Skeletal muscle satellite cell (primary cell): Measurements from ENCODE around the gene ARL15.

Source experiments
- H3K27me3 ChIP-seq: 2 replicates; pipeline ENCODE4 v1.7.0; 2013; ENCODE audit warnings: low read length; ENCODE audit not compliant: control insufficient read depth, insufficient read depth
- H3K36me3 ChIP-seq: 2 replicates; pipeline ENCODE4 v1.7.0; 2013; ENCODE audit warnings: mild to moderate bottlenecking, control low read depth, low read length; ENCODE audit not compliant: insufficient read depth
- H3K4me1 ChIP-seq: 2 replicates; pipeline ENCODE4 v1.7.0; 2013; ENCODE audit warnings: low read length; ENCODE audit not compliant: control insufficient read depth, insufficient read depth
- H3K4me2 ChIP-seq: 2 replicates; pipeline ENCODE4 v1.7.0; 2013; ENCODE audit warnings: mild to moderate bottlenecking, low read length
- H3K4me3 ChIP-seq: 2 replicates; pipeline ENCODE4 v1.7.0; 2013; ENCODE audit warnings: low read length
- H3K9ac ChIP-seq: 2 replicates; pipeline ENCODE4 v1.7.0; 2013; ENCODE audit warnings: mild to moderate bottlenecking, low read depth, low read length, moderate library complexity
- H3K9me3 ChIP-seq: replicated peaks from 2 replicates; pipeline ENCODE4 v1.7.0; 2013; ENCODE audit warnings: mild to moderate bottlenecking, control low read depth, low read length

Gene ARL15

GRCh38 chr5:54095969-54096368 lies 214.4 kb downstream of the ARL15 start:
- H3K4me1 ChIP-seq = peaks cover 16% of the 10 kb centered on the region
- H3K9me3 ChIP-seq = no peaks in the 10 kb centered on the region
- H3K36me3 ChIP-seq = no peaks in the 10 kb centered on the region

DNA sequence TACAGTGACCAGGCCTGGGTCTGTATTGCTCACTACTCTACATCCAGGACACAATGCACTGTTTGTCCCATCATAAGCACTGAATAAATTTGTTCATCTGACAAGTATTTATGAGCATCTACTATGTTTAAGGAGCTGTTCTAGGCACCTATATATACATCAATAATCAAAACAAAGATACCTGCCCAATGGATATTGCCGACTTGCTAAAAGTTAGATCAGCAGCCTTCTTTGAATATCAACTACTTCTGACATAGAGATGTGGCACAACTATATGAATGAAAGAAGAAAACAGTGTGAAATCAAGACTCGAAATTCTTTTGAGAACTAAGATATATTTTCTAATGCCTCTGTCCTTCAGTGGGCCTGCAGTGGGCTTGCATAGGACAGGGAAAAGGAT lies 215.7 kb downstream of the ARL15 start:
- no peak overlapping the region for H3K4me3 ChIP-seq
- H3K27me3 ChIP-seq = no peaks in the 10 kb centered on the region
- peaks cover 23% of the 10 kb centered on the region for H3K4me1 ChIP-seq
- H3K4me2 ChIP-seq = no peak overlapping the region
- H3K9ac ChIP-seq = no peak overlapping the region
- no peaks in the 10 kb centered on the region for H3K36me3 ChIP-seq
- no peaks in the 10 kb centered on the region for H3K9me3 ChIP-seq

More at GRCh38 chr5:54095969-54096368, 214.4 kb downstream of the ARL15 start:
- H3K4me3 ChIP-seq = no peak overlapping the region
- no peak overlapping the region for H3K9ac ChIP-seq
- no peaks in the 10 kb centered on the region for H3K27me3 ChIP-seq
- no peak overlapping the region for H3K4me2 ChIP-seq

DNA sequence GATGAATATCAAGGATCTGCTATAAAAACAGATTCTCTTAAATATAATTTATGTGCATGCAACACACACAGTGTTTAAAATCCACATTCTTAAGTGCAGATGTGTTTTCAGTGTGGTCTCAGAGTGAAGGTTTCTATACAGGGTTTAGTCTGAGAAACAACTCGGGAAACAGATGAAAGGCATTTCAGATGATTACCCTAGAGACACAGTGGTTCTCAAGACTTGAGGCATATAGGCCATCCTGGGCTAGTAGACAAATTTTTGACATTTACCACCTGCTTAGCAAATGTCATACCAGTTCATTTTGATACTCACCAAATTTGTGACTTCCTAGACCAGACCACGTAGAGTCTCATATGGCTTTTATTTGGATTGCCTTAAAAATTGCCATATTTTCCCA lies 216.5 kb downstream of the ARL15 start:
- Histone ChIP-seq H3K36me3 (no peaks in the 10 kb centered on the region), H3K27me3 (no peaks in the 10 kb centered on the region), H3K9me3 (no peaks in the 10 kb centered on the region), H3K4me1 (peaks cover 23% of the 10 kb centered on the region), H3K4me3 (no peak overlapping the region), H3K9ac (no peak overlapping the region), H3K4me2 (no peak overlapping the region)

GRCh38 chr5:54093081-54093492 lies 217.3 kb downstream of the ARL15 start:
- Histone ChIP-seq H3K4me3 (no peak overlapping the region), H3K9ac (no peak overlapping the region), H3K9me3 (no peaks in the 10 kb centered on the region), H3K4me1 (peaks cover 27% of the 10 kb centered on the region), H3K4me2 (no peak overlapping the region), H3K36me3 (no peaks in the 10 kb centered on the region), H3K27me3 (no peaks in the 10 kb centered on the region)

GRCh38 chr5:54091307-54092130 lies 218.9 kb downstream of the ARL15 start:
- H3K9ac ChIP-seq = peak overlapping the region; percentile 4
- peak overlapping the region; percentile 22 for H3K4me3 ChIP-seq
- no peaks in the 10 kb centered on the region for H3K36me3 ChIP-seq
- no peaks in the 10 kb centered on the region for H3K27me3 ChIP-seq
- H3K4me1 ChIP-seq = peaks cover 42% of the 10 kb centered on the region
- H3K4me2 ChIP-seq = peak overlapping the region; percentile 51
- no peaks in the 10 kb centered on the region for H3K9me3 ChIP-seq

DNA sequence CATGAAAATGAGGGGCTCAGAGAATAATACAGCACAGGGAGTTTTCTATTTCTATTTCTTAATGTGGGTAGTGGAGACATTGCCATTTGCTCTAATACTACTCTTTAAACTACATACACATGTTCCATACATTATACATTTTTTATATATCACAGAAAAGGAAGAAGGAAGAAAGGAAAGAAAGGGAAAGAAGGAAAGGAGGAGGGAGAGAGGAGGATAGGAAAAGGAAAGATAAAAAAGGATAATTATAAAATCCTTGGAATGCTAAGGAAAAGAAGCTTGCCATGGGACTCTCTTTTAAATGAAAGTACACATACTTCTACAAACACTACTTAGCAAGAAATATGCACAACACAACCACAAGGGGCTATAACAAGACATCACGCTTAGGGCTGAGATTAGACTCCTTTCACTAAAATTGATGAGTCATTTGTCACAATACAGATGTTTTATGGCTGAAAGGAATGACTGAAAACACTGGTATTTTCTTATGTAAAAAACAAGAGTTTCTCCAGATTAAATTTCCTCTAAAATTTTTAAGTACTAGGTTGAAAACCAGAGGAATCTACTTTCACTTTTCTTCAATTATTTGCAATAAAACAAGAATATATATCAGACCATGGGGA lies 219.8 kb downstream of the ARL15 start:
- Histone ChIP-seq H3K27me3 (no peaks in the 10 kb centered on the region), H3K9ac (peak overlapping the region; percentile 14), H3K9me3 (no peaks in the 10 kb centered on the region), H3K4me1 (peaks cover 42% of the 10 kb centered on the region), H3K4me3 (peak overlapping the region; percentile 22), H3K36me3 (no peaks in the 10 kb centered on the region), H3K4me2 (peak overlapping the region; percentile 51)

DNA sequence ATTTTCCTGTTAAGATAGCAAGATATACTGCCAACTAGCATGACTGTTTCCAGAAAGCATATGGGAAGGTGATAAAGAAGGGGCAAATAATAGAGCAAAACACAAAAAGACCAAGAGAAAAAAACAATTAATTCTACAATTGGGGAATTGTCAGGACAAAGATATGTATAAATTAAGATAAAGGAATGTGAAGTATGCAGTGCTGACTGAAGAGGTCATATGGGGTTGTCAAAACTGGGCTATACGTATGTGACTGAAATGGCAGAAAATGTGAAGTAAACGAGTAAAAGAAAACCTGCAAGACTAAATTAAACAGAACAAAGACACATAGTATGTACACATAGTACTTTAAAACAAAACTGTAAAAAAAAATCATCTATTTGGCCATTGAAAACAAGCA lies 222.3 kb downstream of the ARL15 start:
- no peaks in the 10 kb centered on the region for H3K9me3 ChIP-seq
- H3K9ac ChIP-seq = peak overlapping the region; percentile 32
- peaks cover 42% of the 10 kb centered on the region for H3K4me1 ChIP-seq
- peak overlapping the region; percentile 59 for H3K4me2 ChIP-seq
- H3K36me3 ChIP-seq = no peaks in the 10 kb centered on the region
- no peaks in the 10 kb centered on the region for H3K27me3 ChIP-seq
- peak overlapping the region; percentile 15 for H3K4me3 ChIP-seq

- Histone ChIP-seq H3K36me3 (no peaks in the 10 kb centered on the region), H3K4me1 (peaks cover 41% of the 10 kb centered on the region), H3K9ac (peak overlapping the region; percentile 32), H3K4me2 (peak overlapping the region; percentile 59), H3K4me3 (no peak overlapping the region), H3K9me3 (no peaks in the 10 kb centered on the region), H3K27me3 (no peaks in the 10 kb centered on the region)
Observed at GRCh38 chr5:54087436-54087835, 222.9 kb downstream of the ARL15 start.

- no peak overlapping the region for H3K9ac ChIP-seq
- H3K4me3 ChIP-seq = no peak overlapping the region
- no peak overlapping the region for H3K4me2 ChIP-seq
- peaks cover 29% of the 10 kb centered on the region for H3K4me1 ChIP-seq
- H3K36me3 ChIP-seq = no peaks in the 10 kb centered on the region
- no peaks in the 10 kb centered on the region for H3K9me3 ChIP-seq
- no peaks in the 10 kb centered on the region for H3K27me3 ChIP-seq
Observed at GRCh38 chr5:54086191-54086590, 224.2 kb downstream of the ARL15 start.

GRCh38 chr5:54084696-54085095 lies 225.7 kb downstream of the ARL15 start:
- no peaks in the 10 kb centered on the region for H3K9me3 ChIP-seq
- peaks cover 19% of the 10 kb centered on the region for H3K4me1 ChIP-seq
- H3K4me3 ChIP-seq = no peak overlapping the region
- H3K9ac ChIP-seq = no peak overlapping the region
- no peaks in the 10 kb centered on the region for H3K27me3 ChIP-seq
- H3K4me2 ChIP-seq = no peak overlapping the region
- no peaks in the 10 kb centered on the region for H3K36me3 ChIP-seq

DNA sequence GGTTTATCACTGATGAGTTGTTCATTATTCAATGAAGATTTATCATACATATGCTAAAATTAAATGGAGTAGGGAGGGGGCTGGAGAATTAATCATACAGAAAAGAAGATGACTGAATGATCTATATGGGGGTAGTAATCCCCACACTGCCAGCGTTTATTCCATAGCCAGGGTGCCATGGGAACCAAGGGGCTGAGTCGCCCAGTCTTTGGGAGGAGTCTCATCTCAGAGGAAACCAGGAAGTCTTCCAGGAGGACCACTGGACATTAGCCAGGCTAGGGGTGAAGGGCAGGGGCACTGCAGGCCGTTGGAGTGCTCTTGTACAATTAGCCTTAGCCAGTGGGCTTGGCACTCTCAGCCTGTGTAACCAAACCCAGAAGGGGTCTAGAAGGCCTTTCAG lies 226.5 kb downstream of the ARL15 start:
- H3K4me3 ChIP-seq = no peak overlapping the region
- H3K4me1 ChIP-seq = peaks cover 19% of the 10 kb centered on the region
- H3K9me3 ChIP-seq = no peaks in the 10 kb centered on the region
- no peak overlapping the region for H3K4me2 ChIP-seq
- H3K36me3 ChIP-seq = no peaks in the 10 kb centered on the region
- H3K9ac ChIP-seq = no peak overlapping the region
- H3K27me3 ChIP-seq = no peaks in the 10 kb centered on the region

- Histone ChIP-seq H3K9ac (no peak overlapping the region), H3K36me3 (no peaks in the 10 kb centered on the region), H3K27me3 (no peaks in the 10 kb centered on the region), H3K4me2 (no peak overlapping the region), H3K9me3 (no peaks in the 10 kb centered on the region), H3K4me1 (peaks cover 17% of the 10 kb centered on the region), H3K4me3 (no peak overlapping the region)
Observed at GRCh38 chr5:54083245-54083644, 227.1 kb downstream of the ARL15 start.
